Muscle layer of colon (tissue), 2 donors: ENCODE data around the gene GLE1.

Source experiments
- H3K27ac ChIP-seq: one replicate; pipeline ENCODE4 v1.7.0; 2013; ENCODE audit warnings: low read depth, mild to moderate bottlenecking, low read length, moderate library complexity
- H3K27me3 ChIP-seq, 2 donors: one replicate each; pipeline ENCODE4 v1.7.0; 2013; ENCODE audit warnings: low read length in 2 of 2, mild to moderate bottlenecking in 2 of 2; ENCODE audit not compliant: insufficient read depth in 2 of 2, control insufficient read depth in 1 of 2
- H3K36me3 ChIP-seq: one replicate; pipeline ENCODE4 v1.7.0; 2013; ENCODE audit warnings: mild to moderate bottlenecking, low read length; ENCODE audit not compliant: insufficient read depth
- H3K4me1 ChIP-seq: one replicate; pipeline ENCODE4 v1.7.0; 2013; ENCODE audit warnings: mild to moderate bottlenecking, low read length; ENCODE audit not compliant: insufficient read depth
- H3K4me3 ChIP-seq, 2 donors: one replicate each; pipeline ENCODE4 v1.7.0; 2013; ENCODE audit warnings: low read length in 2 of 2, low read depth in 1 of 2, mild to moderate bottlenecking in 1 of 2, moderate library complexity in 1 of 2
- H3K9ac ChIP-seq: one replicate; pipeline ENCODE4 v1.7.0; 2013; ENCODE audit warnings: low read length
- H3K9me3 ChIP-seq: one replicate; pipeline ENCODE4 v1.7.0; 2013; ENCODE audit warnings: mild to moderate bottlenecking, low read length
- donor health status: abdominal sarcoma.
- donor health status: Adenocarcinoma of cecum.

GLE1 gene

DNA sequence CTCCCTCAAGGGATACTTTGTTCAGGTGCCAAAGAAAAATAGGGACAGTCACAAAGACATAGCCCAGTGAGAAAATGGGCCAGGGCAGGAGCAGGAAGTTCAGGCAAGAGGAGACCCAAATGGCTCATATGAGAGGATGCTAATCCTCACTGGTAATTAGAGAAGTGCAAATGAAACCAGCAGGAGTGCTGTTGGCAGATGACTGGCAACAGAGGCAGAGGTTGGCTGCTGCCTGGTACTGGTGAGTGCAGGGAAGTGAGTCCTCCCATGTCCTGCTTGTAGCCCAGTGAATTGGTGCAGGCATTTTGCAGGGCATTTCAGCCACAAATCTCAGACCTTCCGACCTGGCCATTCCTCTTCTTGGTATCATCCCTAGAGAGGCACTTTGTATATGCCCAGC is 25.3 kb upstream of the GLE1 start:
- H3K9ac ChIP-seq: no peak overlapping the region
- no peaks in the 10 kb centered on the region for H3K9me3 ChIP-seq
- no peak overlapping the region for H3K4me3 ChIP-seq
- no peak overlapping the region for H3K27ac ChIP-seq
- no peaks in the 10 kb centered on the region for H3K4me1 ChIP-seq
- peaks cover 18% of the 10 kb centered on the region for H3K36me3 ChIP-seq
- H3K27me3 ChIP-seq: no peaks in the 10 kb centered on the region

DNA sequence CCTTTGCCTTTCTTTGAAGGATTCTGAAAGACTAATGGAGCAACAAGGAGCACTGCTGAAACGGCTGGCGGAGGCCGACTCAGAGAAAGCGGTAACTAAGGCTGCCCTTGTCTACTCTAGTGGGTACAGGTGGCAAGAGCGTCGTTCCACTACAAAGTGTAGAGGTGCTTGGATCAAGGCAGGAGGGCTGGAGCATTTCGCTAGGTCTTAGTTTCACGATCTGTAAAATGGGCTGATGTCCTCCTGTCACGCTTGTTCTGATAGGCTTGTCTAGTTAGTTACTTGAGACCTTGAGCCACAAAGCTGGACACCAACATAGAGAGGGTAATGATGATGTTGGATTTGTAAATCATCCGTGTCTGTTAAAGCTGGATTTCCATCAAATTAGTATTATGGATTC is 23.0 kb upstream of the GLE1 start:
- Histone ChIP-seq H3K4me1 (no peaks in the 10 kb centered on the region), H3K27me3 (no peaks in the 10 kb centered on the region), H3K27ac (no peak overlapping the region), H3K9me3 (no peaks in the 10 kb centered on the region), H3K4me3 (no peak overlapping the region), H3K9ac (no peak overlapping the region), H3K36me3 (peaks cover 34% of the 10 kb centered on the region)

DNA sequence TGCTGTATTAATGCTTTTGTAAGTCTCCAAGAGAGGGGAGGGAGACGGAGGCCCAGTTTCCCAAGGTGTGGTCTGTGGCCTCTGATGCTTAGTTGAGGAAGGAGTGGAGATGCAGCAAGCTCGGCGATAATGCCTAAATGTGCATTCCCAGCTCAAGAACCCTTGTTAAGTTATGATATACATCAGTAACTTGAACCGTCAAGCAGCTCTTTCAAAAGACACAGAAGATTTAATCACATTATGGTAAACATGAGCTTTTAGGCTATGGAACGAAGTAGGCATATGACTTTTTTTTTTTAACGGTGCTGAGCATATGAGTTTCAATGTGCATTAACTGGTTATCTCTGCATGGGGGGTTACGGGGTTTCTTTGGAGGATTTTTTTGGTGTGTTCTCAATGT is 22.3 kb upstream of the GLE1 start:
- Histone ChIP-seq H3K27me3 (no peaks in the 10 kb centered on the region), H3K9ac (no peak overlapping the region)

DNA sequence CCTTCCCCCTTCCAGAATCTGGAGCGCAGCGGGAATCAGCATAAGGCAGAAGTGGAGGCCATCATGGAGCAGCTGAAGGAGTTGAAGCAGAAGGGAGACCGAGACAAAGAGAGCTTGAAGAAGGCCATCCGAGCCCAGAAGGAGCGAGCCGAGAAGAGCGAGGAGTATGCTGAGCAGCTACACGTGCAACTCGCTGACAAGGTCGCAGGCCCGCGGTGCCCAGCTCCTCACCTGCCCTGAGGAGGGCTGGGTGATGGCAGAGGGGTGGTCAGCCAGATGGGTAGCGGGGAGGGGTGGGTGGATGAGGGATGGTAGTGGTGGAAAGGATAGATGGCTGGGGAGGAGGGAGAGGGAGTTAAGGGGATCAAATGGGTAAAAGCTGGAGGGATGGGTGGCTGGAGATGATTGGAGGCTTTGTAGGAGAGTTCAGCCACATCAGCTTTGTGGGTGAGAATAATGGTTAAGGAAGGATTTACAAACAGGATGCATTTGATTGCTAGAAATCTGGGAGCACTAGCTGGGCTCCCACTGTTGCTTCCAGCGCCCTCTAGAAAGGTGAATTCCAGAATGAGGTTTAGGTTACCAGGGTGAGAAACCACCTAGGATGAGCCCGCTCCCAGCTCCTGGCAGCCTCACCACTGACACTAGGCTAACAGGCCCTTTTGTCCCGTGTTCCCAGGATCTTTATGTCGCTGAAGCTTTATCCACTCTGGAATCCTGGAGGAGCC is 19.7 kb upstream of the GLE1 start:
- Histone ChIP-seq H3K9ac (no peak overlapping the region), H3K9me3 (no peaks in the 10 kb centered on the region), H3K36me3 (peaks cover 31% of the 10 kb centered on the region), H3K27me3 (no peaks in the 10 kb centered on the region), H3K27ac (no peak overlapping the region), H3K4me3 (no peak overlapping the region), H3K4me1 (no peaks in the 10 kb centered on the region)

More for the DNA sequence above, 22.3 kb upstream of the GLE1 start:
- Histone ChIP-seq H3K27ac (no peak overlapping the region), H3K4me3 (no peak overlapping the region), H3K9me3 (no peaks in the 10 kb centered on the region), H3K36me3 (peaks cover 36% of the 10 kb centered on the region), H3K4me1 (no peaks in the 10 kb centered on the region)

DNA sequence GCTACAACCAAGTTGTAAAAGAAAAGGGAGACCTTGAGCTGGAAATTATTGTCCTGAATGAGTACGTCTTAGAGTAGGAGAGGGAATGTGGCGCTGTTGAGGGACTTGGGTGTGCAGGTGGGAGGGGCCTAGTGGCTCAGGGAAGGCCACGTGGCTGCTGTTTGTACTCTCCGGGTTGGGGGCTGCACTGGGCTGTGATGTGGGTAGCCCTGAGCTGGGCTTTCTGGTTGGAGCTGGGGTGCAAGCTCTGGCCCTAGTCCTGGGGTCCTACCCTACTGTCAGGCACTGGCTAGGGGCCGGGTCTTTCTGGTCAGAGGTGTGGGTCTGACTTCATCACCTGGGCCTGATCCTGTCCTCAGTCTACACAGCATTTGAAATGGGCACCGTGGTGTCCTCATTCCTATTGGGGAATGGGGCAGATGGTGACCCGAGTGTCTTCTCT is 19.1 kb upstream of the GLE1 start:
- Histone ChIP-seq H3K4me1 (no peaks in the 10 kb centered on the region), H3K27me3 (no peaks in the 10 kb centered on the region), H3K4me3 (no peak overlapping the region), H3K9ac (no peak overlapping the region), H3K27ac (no peak overlapping the region), H3K36me3 (peaks cover 31% of the 10 kb centered on the region), H3K9me3 (no peaks in the 10 kb centered on the region)

DNA sequence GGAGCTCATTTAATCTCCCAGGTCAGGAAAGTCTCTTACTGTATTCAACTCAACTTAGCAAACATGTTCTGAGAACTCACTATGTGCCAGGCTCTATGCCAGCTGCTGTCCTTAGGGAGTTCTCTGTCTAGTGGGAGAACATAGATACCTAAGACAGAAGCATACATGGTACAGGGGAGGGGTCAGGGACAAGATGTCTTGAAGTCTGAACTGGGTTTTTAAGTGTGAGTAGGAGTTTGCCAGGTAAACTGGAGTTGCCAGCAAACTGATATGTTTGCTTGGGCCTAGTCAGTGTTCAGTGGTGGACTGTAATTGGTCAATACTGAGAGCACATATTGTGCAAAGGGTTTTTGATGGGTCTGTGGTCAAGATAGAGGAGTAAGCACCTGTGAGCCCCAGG is 18.3 kb upstream of the GLE1 start:
- peaks cover 31% of the 10 kb centered on the region for H3K36me3 ChIP-seq
- H3K9ac ChIP-seq: no peak overlapping the region
- H3K9me3 ChIP-seq: no peaks in the 10 kb centered on the region
- H3K27ac ChIP-seq: no peak overlapping the region
- H3K27me3 ChIP-seq: no peaks in the 10 kb centered on the region
- H3K4me1 ChIP-seq: no peaks in the 10 kb centered on the region
- H3K4me3 ChIP-seq: no peak overlapping the region

DNA sequence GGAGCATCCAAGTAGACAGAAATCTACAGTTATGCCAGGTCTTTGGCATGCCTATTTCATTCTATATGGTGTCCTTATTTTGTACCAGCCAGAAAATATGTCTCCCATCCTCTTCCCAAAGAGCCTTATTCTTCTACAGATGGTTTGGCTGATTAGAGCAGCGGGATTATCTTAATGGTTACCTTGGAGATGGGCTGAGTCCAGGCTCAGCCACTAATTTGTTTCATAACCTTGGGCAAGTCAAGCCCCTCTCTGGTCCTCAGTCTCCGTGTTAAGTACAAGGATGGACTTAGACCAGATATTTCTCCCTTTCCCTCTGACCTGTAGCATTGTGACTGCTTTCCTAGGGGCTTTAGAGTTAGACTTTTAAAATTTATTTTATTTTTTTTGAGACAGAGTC is 11.1 kb upstream of the GLE1 start:
- Histone ChIP-seq H3K27me3 (no peaks in the 10 kb centered on the region), H3K9me3 (no peaks in the 10 kb centered on the region), H3K4me3 (no peak overlapping the region), H3K36me3 (peaks cover 34% of the 10 kb centered on the region), H3K9ac (no peak overlapping the region), H3K4me1 (no peaks in the 10 kb centered on the region), H3K27ac (no peak overlapping the region)

DNA sequence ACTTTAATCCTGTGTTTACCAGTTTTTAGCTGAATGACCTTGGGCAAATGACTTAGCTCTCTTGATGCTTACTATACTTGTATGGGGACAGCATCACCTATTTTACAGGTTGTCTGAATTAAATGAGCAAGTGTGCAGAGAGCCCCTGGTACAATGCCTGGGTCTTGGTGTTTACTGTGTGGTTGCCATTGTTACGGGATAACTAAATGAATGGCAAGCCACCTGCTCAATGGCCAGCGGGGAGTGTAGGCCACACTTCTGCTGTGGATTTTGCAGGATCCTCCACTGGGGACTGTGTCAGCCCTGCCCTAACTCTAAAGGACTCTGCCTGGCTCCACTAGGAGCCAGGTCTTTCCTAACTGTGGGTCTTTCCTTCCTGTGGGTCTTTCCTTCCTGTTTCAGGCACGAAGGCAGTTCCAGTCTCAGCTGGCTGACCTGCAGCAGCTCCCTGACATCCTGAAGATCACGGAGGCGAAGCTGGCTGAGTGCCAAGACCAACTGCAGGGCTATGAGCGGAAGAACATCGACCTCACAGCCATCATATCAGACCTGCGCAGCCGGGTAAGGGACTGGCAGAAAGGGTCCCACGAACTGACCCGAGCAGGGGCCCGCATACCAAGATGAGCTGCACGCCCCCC is 10.3 kb upstream of the GLE1 start:
- Histone ChIP-seq H3K4me1 (no peaks in the 10 kb centered on the region), H3K27me3 (no peaks in the 10 kb centered on the region), H3K9ac (no peak overlapping the region), H3K36me3 (peaks cover 40% of the 10 kb centered on the region), H3K4me3 (no peak overlapping the region), H3K27ac (no peak overlapping the region), H3K9me3 (no peaks in the 10 kb centered on the region)

DNA sequence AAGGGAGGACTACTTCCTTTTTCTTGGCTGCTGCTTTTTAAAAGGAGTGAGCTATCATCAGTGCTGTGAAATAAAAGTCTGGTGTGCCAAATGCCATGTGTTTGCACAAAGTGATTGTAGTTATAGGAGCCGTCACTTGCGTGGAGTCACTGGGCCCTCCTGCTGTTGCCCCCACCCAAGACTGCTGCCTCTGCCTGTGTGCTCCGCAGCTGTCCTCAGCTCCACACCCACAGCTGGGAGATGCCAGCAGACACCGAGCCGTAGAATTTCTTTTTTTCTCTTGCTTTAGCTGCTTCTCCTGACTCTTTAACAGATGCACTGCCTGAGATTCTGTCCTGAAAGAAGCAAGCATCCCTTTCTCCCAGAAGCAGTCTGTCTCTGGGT is 9.8 kb upstream of the GLE1 start:
- H3K9ac ChIP-seq: no peak overlapping the region

DNA sequence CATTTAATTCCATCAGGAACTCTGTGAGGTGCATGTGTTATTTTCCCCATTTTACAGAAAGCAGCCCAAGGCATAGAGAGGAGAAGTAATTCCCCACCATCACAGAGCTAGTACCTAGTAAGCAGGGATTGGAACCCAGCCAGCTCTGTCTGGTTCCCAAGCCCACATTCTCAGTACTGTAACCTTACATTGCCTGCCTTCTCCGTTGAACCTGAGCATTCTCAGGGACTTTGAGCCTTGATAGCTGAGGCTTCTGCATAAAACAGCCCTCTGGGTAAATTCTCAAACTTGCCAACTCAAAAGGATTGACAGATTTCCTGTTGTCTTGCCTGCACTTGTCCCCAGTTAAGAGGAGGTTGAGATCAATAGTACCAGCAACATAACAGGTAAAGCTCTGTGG is 9.2 kb upstream of the GLE1 start:
- Histone ChIP-seq H3K27ac (no peak overlapping the region), H3K27me3 (no peaks in the 10 kb centered on the region), H3K36me3 (peaks cover 46% of the 10 kb centered on the region), H3K4me1 (no peaks in the 10 kb centered on the region), H3K9me3 (no peaks in the 10 kb centered on the region), H3K4me3 (no peak overlapping the region), H3K9ac (no peak overlapping the region)

More for the DNA sequence above, 9.8 kb upstream of the GLE1 start:
- Histone ChIP-seq H3K4me3 (no peak overlapping the region), H3K4me1 (no peaks in the 10 kb centered on the region), H3K27ac (no peak overlapping the region), H3K27me3 (no peaks in the 10 kb centered on the region), H3K9me3 (no peaks in the 10 kb centered on the region), H3K36me3 (peaks cover 41% of the 10 kb centered on the region)

DNA sequence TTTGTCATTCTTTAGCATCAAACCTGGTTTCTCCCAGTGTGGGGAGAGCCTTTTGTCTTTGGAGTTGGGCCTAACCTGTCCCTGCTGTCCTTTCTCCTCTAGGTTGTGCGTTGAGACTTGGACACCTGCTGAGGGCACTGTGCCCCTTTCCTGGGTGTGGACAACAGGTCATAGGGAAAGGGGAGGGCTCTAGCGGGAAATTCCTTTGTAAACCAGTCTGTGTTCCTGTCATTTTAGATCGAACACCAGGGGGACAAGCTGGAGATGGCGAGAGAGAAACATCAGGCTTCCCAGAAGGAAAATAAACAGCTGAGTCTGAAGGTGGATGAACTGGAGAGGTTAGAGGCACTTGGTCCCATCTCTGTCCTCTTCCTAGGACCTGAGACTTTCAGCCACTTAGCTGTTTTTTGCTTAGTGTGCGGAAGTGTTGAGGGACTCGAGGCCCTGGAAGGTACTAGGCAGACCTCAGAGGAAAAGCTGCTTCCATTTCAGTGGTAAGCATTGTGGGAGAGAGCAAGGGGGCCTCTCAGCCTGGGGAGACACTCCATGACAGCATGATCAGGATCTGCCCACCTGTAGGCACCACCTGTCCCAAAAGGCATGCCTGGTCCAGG is 8.6 kb upstream of the GLE1 start:
- no peak overlapping the region for H3K4me3 ChIP-seq
- H3K36me3 ChIP-seq: peaks cover 50% of the 10 kb centered on the region
- no peaks in the 10 kb centered on the region for H3K9me3 ChIP-seq
- no peak overlapping the region for H3K27ac ChIP-seq
- H3K27me3 ChIP-seq: no peaks in the 10 kb centered on the region
- H3K9ac ChIP-seq: no peak overlapping the region
- no peaks in the 10 kb centered on the region for H3K4me1 ChIP-seq
